GM18873 (cell line): ENCODE data around the gene CUL3.
"Not testable (repeated sequence)": the region's sequence is repeated elsewhere in the genome, so short reads cannot be mapped to it uniquely, and the experiment has no call there.

Experiments used
- ATAC-seq: cut with Tn5 transposase; IDR thresholded peaks from one replicate; pipeline ENCODE4 v1.9.1; 2021; ENCODE audit warnings: mild to moderate bottlenecking, moderate library complexity, moderate number of reproducible peaks; ENCODE audit not compliant: unreplicated experiment, low FRiP score

Gene CUL3

GRCh38 chr2:224583033-224583432 is 2.1 kb downstream of the CUL3 start:
- not testable (repeated sequence) for ATAC-seq

GRCh38 chr2:224580248-224580647 is 4.9 kb downstream of the CUL3 start:
- ATAC-seq, result no peak

- no peak for ATAC-seq
Measured at GRCh38 chr2:224579411-224579810, 5.8 kb downstream of the CUL3 start.

- ATAC-seq, result no peak
Measured at GRCh38 chr2:224577541-224577940, 7.6 kb downstream of the CUL3 start.

- ATAC-seq, result peak; percentile 76
Measured at GRCh38 chr2:224576088-224576715, 9.0 kb downstream of the CUL3 start.

- ATAC-seq, result no peak
Measured at GRCh38 chr2:224574423-224575084, 10.6 kb downstream of the CUL3 start.

GRCh38 chr2:224573724-224574123 is 11.4 kb downstream of the CUL3 start:
- ATAC-seq, result no peak

- no peak for ATAC-seq
Measured at GRCh38 chr2:224572338-224572737, 12.8 kb downstream of the CUL3 start.

- ATAC-seq, result no peak
Measured at GRCh38 chr2:224570328-224570993, 14.7 kb downstream of the CUL3 start.

GRCh38 chr2:224569654-224570053 is 15.5 kb downstream of the CUL3 start:
- ATAC-seq, result no peak

- ATAC-seq, result no peak
Measured at GRCh38 chr2:224565452-224566035, 19.6 kb downstream of the CUL3 start.

GRCh38 chr2:224563537-224563936 is 21.6 kb downstream of the CUL3 start:
- no peak for ATAC-seq

GRCh38 chr2:224562831-224563230 is 22.3 kb downstream of the CUL3 start:
- ATAC-seq, result no peak

- ATAC-seq, result peak; percentile 72
Measured at GRCh38 chr2:224561234-224562005, 23.7 kb downstream of the CUL3 start.

- no peak for ATAC-seq
Measured at GRCh38 chr2:224560549-224560948, 24.6 kb downstream of the CUL3 start.

- ATAC-seq, result no peak
Measured at GRCh38 chr2:224557610-224558009, 27.6 kb downstream of the CUL3 start.

GRCh38 chr2:224556381-224556780 is 28.8 kb downstream of the CUL3 start:
- ATAC-seq, result no peak

- ATAC-seq, result no peak
Measured at GRCh38 chr2:224555823-224556366, 29.3 kb downstream of the CUL3 start.

- ATAC-seq, result no peak
Measured at GRCh38 chr2:224552771-224553170, 32.4 kb downstream of the CUL3 start.

- no peak for ATAC-seq
Measured at GRCh38 chr2:224551693-224552092, 33.5 kb downstream of the CUL3 start.
